ENCODE measurements around the gene APBB2.

DNA sequence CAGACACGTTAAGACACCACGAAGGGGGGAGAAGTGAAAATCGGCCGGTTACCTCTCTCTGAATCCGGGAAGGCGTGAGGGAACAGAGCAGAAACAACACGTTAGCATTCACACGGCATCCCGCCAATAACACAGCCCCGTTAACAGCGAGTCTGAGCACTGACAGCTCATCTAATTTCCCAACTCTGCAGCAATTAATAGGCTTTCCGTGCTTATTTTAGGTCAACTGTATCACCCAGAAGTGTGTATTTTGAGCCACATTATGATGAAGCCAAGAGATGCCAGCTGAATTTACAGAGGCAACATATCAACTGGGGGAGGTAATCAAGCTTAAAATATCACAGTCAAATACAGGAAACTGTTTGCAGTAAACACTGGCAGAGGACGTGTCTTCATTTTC is 372.0 kb downstream of the APBB2 start:
- TF ChIP-seq, protein P1, sequence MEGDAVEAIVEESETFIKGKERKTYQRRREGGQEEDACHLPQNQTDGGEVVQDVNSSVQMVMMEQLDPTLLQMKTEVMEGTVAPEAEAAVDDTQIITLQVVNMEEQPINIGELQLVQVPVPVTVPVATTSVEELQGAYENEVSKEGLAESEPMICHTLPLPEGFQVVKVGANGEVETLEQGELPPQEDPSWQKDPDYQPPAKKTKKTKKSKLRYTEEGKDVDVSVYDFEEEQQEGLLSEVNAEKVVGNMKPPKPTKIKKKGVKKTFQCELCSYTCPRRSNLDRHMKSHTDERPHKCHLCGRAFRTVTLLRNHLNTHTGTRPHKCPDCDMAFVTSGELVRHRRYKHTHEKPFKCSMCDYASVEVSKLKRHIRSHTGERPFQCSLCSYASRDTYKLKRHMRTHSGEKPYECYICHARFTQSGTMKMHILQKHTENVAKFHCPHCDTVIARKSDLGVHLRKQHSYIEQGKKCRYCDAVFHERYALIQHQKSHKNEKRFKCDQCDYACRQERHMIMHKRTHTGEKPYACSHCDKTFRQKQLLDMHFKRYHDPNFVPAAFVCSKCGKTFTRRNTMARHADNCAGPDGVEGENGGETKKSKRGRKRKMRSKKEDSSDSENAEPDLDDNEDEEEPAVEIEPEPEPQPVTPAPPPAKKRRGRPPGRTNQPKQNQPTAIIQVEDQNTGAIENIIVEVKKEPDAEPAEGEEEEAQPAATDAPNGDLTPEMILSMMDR (conservative IDR thresholded peaks at IDR 0.05): no peak
- no peak for TF ChIP-seq ZFX (IDR thresholded peaks at IDR 0.05)
